Kidney capillary endothelial cell (primary cell): ENCODE data around the gene FAM89A.
A peak's percentile ranks its signal among the peaks of the same experiment; 100 is the strongest.
"Not testable (repeated sequence)": the region's sequence is repeated elsewhere in the genome, so short reads cannot be mapped to it uniquely, and the experiment has no call there.

Experiments
- DNase-seq: peaks from one replicate; pipeline ENCODE4 v3.0.0-alpha.2; 2018; ENCODE audit warnings: low spot score

Gene FAM89A

GRCh38 chr1:231055271-231055670, 15.2 kb upstream of the FAM89A start:
- no peak for DNase-seq

- DNase-seq, result no peak
Observed at GRCh38 chr1:231053493-231054162, 13.6 kb upstream of the FAM89A start.

- DNase-seq, result no peak
Observed at GRCh38 chr1:231052777-231053176, 12.7 kb upstream of the FAM89A start.

GRCh38 chr1:231050932-231051331, 10.9 kb upstream of the FAM89A start:
- not testable (repeated sequence) for DNase-seq

- DNase-seq, result no peak
Observed at GRCh38 chr1:231050395-231050794, 10.3 kb upstream of the FAM89A start.

- no peak for DNase-seq
Observed at GRCh38 chr1:231049121-231049979, 9.3 kb upstream of the FAM89A start.

DNA sequence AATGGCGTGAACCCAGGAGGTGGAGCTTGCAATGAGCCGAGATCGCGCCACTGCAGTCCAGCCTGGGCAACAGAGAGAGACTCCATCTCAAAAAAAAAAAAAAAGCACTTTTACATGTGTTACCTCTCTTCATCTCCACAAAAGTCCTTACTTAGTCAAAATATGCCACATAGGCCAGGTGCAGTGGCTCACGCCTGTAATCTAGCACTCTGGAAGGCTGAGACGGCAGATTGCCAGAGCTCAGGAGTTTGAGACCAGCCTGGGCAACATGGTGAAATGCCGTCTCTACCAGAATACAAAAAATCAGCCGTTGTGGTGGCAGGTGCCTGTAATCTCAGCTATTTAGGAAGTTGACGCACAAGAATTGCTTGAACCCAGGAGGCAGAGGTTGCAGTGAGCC, 8.4 kb upstream of the FAM89A start:
- DNase-seq, result not testable (repeated sequence)

DNA sequence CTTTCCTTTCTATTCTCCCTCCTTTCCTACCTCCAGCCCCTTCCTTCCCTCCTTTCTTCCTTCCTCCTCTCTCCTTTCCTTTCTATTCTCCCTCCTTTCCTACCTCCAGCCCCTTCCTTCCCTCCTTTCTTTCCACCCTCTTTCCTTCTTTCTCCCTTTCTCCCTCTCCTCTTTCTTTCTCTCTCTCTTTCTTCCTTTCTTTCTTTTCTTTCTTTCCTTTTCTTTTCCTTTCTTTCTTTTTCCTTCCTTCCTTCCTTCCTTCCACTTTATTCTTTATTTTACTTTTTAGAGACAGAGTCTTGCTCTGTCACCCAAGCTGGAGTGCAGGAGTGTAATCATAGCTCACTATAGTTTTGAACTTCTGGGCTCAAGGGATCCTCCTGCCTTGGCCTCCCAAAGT, 7.5 kb upstream of the FAM89A start:
- not testable (repeated sequence) for DNase-seq

DNA sequence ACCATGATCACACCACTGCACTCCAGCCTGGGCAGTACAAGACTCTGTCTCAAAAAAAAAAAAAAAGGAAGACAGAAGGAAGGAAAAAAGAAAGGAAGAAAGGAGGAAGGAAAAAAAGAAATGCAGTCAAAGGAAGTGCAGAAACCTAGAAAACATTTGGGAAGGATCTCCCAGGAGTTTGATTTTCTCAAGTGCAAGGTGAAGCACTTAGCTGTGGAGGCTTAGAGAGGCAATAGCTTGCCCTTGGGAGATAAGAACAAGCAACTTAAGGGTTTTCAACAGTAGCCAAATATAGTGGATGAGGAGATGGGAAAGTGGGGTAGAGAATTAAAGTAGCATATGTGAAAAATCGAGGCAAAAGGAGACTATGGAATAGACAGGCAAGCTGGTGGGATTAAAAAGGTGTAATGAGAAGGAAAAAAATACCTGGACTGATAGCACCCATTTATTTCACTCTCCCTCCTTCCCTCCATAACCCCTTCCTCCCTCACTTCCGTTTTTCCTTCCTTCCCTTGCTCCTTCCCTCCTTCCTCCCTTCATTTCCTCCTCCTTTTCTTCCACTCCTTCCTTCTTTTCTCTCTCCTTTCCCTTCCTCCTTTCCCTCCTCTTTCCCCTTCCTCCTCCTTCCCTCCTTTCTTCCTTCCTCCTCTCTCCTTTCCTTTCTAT, 6.8 kb upstream of the FAM89A start:
- DNase-seq, result no peak

DNA sequence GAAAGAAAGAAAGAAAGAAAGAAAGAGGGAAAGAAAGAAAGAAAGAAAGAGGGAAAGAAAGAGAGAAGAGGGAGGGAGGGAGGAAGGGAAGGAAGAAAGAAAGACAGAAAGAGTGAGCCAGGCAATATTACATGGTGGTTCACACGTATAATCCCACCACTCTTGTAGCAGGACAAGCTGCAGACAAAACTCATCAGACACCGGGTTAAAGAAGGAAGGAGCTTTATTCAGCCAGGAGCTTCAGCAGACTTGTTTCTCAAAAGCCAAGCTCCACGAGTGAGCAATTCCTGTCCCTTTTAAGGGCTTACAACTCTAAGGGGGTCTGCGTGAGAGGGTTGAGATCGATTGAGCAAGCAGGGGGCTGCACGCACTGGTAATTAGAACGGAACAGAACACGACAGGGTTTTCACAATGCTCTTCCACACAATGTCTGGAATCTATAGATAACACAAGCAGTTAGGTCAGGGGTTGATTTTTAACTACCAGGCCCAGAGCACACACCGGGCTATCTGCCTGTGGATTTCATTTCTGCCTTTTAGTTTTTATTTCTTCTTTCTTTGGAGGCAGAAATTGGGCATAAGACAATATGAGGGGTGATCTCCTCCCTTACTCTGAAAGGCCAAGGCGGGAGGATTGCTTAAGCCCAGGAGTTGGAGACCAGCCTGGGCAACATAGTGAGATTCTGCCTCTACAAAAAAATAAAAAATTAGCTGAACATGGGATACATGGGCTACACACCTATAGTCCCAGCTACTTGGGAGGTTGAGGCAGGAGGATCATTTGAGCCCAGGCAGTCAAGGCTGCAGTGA, 6.1 kb upstream of the FAM89A start:
- DNase-seq, result not testable (repeated sequence)

DNA sequence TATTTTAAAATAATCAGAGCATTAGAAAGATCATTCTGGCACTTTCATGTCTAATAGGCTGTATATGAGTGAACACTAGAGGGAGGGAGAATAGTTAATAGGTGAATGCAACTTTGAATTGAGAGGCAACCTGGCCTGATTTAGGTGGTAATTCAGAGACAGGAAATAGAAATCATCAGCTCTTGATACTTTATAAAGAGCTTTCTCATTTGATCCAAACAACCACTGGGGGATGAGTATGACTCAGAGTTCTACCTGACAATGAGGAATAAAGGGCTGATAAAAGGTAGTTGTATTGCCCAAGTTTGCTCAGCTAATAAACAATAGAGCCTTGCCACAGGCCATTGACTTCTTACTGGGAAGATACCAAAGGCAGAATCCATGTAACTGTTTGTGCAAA, 5.2 kb upstream of the FAM89A start:
- no peak for DNase-seq

DNA sequence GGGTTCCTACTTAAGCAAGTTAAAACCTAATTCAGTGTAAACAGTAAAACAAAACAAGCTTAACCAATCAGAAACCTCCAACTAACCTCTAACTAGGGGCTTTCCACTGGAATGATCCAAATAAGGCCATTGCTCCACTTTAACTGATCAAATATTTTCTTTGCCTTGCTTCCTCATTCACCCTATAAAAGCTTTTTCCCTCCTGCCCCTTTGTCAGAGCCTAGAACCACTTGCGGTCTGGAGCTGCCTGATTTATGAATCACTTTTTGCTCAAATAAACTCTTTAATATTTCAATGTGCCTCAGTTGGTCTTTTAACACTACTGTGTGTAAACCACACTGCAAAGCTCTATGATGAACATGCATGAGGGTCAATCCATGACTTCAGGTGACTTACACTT, 4.5 kb upstream of the FAM89A start:
- DNase-seq, result no peak

GRCh38 chr1:231041719-231042261, 1.7 kb upstream of the FAM89A start:
- DNase-seq, result no peak

- no peak for DNase-seq
Observed at GRCh38 chr1:231040800-231041718, 1.0 kb upstream of the FAM89A start.

GRCh38 chr1:231039161-231040018, 664 bp downstream of the FAM89A start:
- DNase-seq, result no peak

- no peak for DNase-seq
Observed at GRCh38 chr1:231037585-231038517, 2.2 kb downstream of the FAM89A start.

- no peak for DNase-seq
Observed at GRCh38 chr1:231036416-231036815, 3.6 kb downstream of the FAM89A start.

GRCh38 chr1:231035799-231036198, 4.3 kb downstream of the FAM89A start:
- DNase-seq, result no peak

GRCh38 chr1:231032963-231033362, 7.1 kb downstream of the FAM89A start:
- DNase-seq, result peak; percentile 34
